DLD1 (cell line): ENCODE results near the gene PARP3.
"Not testable (repeated sequence)": the region's sequence is repeated elsewhere in the genome, so short reads cannot be mapped to it uniquely, and the experiment has no call there.

ENCODE experiments used
- in situ Hi-C: cut with HindIII; loops from 2 replicates; pipeline ENCODE4 v1.10.0; 2017; ENCODE audit warnings: low sequenced_read_pairs

PARP3 gene

DNA sequence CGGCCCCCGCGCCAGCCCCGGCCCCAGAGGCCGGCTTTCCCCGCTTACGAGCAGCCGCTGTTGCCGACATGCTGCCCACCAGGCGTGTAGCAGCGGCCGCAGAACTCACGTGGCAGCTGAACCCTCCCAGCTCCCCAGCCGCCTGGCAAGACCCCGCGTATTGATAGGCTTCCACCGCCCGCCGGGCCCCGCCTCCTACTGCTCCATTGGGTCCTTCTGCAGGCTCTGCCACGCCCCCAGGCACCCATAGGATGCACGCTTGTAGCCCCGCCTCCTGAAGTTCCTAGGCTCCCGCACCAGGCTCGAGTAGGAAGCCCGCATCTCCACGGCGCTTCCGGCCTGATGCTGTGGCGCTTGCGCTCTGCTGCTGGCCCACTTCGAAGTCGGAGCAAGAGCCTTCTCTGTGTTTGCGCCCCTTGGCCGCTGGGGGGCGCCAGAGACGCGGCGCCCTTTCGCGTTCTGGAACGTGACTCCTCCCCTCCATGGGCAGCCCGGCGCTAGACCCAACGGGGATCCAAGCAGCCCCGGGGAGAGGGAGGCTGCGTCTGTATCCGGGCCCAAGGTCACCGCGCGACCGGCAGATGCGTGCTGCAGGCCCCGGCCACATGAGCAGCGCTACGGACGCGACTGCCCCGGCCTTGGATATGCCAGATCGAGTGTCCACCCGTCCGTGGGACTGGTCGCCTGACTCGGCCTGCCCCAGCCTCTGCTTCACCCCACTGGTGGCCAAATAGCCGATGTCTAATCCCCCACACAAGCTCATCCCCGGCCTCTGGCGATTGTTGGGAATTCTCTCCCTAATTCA lies at the start of gene PARP3, which contains the start of gene RRP9:
PARP3 (plus strand) TSS at position 566 of the 805 bp plus-strand sequence. CDS start 993 bp downstream, outside the sequence.
RRP9 (minus strand) TSS at position 107 of the 805 bp plus-strand sequence; CDS start at position 70, 37 bp downstream.
- in situ Hi-C loops = no loop called here

DNA sequence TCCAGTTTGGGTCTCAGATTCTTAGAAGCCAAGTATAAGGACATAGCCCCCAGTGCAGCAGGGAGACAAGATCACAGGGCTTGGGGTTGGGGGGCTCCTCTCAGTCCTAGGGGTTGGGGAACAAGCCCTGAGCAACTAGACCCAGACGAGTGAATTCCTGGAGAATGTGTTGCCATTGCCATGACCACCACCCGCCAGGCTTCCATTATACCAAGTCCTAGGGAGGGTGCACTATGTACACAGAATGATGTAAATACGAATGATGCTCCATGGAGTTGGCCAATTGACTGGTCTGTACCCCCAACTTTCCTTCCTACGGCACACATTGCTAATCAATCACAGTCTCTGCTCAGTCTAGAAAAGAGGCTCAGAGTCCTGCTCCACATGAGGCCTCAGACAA lies 47.8 kb upstream of the PARP3 start:
- in situ Hi-C loops = no loop called here

DNA sequence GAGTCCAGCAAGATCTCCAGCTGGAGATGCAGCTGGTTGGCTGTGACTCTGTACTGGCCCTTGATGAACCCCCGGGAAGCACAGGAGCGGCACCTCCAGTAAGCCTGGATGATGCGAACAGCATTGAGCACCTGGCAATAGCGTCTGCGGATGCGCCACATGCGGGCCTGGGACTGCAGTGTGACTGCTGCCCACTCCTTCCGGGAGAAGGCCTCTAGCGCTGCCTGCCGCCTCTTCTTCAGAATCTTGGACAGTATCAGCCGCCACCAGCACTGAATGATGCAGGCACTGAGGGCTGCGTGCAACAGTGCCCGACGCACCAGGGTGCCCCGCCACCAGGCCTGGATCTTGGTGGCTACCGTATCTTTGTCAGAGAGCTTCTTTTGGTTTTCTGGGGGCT lies 47.2 kb upstream of the PARP3 start:
- in situ Hi-C loops = no loop called here

DNA sequence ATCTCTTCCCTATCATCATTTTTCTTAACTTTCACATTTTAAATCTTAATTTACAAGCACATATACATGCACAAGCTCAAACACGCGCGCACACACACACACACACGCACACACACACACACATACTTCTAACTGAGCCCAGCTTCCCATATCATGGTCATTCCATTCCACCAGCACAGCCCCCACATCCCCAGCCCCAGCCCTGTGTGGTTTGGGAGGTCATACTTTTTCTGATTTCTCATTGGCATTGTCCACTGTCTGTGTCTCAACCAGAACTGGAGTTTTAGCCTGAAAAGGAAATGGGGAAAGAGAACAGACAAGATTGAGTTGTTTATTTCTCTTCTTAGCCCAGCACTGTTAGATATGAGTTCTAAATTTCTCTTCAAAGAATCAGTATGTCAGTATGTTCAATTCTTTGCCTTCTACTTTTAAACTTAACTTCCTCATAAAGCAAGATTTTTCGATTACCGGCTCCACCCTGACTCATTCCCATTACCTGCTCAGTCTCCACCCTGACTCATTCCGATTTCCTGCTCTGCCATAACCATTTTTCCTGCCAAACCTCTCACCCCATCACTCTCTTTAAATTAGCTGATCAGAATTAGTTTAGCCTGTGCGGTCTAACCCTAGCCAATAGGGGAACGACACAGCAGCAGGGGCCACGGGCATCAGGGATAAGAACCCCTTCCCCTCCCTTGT lies 45.4 kb upstream of the PARP3 start:
- in situ Hi-C loops = no loop called here

GRCh38 chr3:51897391-51897790 lies 44.8 kb upstream of the PARP3 start:
- in situ Hi-C loops = no loop called here

DNA sequence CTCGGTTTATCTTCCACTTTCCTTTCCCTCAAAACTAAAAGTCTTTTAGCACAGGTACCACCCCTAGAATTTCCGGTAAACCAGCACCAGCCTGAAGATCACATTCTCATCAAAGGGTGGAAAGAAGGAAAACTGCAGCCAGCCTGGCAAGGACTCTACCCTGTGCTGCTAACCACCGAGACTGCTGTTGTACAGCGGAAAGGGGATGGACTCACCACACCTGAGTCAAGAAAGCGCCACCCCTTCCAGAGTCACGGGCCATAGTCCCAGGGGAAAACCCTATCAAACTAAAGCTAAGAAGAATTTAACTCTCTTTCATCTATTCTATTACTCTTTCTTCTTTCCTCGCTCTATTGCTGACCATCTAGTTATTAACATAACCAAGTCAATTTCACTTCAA lies 42.1 kb upstream of the PARP3 start:
- in situ Hi-C loops = not testable (repeated sequence)

GRCh38 chr3:51902361-51902760 lies 39.8 kb upstream of the PARP3 start:
- in situ Hi-C loops = not testable (repeated sequence)

DNA sequence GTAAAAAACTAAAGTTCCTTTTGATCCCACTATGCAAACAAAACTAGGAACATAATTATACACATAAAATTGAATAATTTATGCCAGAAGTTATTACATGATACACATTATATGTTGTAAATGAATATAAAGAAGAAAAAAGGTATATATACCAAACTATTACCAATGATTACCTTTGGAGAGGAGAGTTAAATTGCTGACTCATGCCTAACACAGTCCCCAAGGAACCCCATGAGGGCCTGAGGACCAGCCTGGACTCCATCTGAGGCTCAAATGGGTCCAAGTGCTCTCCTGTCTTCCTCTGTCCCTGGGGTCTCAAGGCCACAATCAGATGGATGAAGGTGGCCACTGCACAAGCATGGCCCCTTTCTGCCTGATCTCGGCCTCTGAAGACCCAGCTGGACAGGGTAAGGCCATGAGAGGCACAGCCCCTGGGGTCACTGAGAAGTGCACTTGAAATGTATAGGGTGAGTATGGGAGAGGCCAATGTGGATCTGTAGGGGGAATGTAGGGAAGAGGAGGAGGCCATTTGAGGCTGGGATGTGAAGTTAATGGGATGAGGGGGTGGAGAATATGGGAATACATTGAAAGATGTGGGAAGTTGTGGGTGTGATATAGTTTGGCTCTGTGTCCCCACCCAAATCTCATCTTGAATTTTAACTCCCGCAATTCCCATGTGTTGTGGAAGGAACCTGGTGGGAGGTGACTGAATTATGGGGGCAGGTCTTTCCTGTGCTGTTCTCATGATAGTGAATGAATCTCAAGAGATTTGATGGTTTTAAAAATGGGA lies 37.9 kb upstream of the PARP3 start:
- in situ Hi-C loops = no loop called here

- in situ Hi-C loops = no loop called here
Measured at GRCh38 chr3:51908026-51908425, 34.1 kb upstream of the PARP3 start.

DNA sequence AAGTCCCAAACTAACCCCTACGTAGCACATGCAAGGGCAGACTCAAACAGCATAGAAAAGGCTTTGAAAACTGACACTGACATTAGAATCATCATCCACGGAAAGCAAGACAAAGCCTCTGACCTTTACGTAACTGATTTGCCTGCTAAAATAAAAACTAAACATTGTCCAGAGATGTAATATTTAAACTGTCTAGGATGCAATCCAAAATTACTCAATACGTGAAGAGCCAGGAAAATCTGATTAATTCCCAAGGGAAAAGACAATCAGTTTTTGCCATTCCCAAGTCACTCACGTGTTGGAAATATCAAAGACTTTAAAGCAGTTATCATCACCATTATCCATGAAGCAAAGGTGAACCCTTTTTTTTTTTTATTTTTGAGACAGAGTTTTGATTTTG lies 25.7 kb upstream of the PARP3 start:
- in situ Hi-C loops = no loop called here

DNA sequence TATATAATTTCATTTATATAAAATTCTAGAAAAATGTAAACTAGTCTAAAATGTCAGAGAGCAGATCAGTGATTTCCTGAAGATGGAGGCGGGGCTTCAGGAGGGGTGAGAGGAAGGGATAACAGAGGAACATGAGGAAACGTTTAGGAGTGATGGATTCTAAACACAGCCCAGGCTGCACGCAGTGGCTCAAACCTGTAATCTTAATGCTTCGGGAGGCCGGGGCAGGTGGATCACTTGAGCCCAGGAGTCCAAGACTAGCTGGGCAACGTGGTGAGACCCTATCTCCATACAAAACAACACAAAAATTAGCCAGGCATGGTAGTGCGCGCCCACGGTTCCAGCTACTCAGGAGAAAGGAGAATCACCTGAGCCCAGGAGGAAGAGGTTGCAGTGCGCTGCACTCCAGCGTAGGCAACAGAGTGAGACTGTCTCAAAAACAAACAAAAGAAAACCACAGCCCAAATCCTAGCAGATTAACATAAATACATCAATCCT lies 21.0 kb upstream of the PARP3 start:
- in situ Hi-C loops = no loop called here

DNA sequence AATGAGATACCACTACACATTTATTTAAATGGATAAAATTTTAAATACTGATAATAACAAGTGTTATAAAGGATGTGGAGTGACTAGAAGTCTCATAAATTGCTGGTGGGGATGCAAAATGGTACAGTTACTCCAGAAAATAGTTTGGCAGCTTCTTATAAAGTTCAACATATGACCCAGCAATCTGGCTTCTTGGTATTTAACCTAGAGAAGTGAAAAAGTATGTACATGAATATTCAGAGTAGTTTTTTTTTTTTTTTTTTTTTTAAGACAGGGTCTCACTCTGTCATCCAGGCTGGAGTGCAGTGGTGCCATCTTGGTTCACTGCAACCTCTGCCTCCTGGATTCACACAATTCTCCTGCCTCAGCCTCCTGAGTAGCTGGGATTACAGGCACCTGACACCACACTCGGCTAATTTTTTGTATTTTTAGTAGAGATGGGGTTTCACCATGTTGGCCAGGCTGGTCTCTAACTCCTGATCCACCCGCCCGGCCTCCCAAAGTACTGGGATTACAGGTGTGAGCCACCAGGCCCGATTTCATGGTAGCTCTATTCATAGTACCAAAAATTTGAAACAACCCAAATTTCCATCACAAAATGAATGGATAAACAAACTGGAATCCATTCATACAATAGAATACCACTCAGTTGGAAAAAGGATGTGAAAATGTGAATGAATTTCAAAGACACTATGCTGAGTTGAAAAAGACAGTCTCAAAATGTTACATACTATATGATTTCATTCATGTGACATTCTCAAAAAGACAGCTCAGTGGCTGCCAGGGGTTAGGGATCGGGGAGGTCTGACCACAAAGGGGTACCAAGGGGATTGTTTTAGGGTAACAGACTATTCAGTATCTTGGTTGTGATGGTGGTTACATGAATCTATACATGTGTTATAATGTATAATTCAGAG lies 14.8 kb upstream of the PARP3 start:
- in situ Hi-C loops = no loop called here

DNA sequence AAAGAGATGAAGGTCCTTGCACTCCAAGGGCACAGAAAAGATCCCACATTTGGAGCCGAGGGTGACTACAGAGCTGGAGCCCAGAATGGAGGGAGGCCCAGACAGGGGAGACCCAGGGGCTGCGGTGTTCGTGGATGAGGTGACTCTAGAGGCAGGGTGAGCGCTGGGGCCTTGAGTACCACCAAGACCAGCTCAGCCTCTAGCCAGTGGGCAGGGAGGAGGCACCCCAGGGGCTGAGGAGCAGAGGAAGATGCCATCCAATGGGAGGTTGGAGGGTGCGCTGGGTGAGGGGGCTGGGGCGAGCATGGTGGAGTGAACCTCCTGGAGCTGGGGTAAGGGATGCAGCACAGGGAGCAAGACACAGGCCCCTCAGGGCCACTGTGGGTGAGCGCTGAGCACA lies 13.7 kb upstream of the PARP3 start:
- in situ Hi-C loops = no loop called here

GRCh38 chr3:51928981-51929380 lies 13.2 kb upstream of the PARP3 start:
- in situ Hi-C loops = not testable (repeated sequence)

DNA sequence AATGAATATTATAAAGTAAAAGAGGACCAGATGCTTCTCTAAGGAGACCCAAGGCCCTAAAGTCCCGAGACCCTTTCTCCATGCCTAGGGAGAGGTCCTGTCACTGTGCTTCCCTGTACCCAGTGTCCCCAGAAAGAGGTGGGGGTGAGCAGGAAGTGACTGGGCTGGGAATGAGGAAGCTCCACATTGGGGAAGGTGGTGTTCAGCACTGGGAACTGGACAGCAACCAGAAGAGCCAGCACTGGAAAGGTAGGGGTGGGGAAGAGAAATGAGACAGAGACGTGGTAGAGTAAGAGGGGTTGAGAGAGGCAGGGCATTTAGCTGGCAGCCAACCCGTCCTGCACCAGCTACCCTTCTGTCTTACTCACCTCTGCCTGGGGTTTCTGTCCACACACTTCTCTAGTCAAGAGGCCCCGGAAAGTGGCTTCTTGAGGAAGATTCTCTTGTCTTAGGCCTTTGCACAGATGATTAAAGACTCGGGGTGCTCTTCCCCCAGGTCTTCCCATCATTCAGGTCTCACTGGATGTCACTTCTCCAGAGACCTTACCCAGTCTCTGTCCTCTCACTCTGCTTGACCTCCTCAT lies 12.7 kb upstream of the PARP3 start:
- in situ Hi-C loops = no loop called here

GRCh38 chr3:51930439-51930838 lies 11.7 kb upstream of the PARP3 start:
- in situ Hi-C loops = no loop called here

DNA sequence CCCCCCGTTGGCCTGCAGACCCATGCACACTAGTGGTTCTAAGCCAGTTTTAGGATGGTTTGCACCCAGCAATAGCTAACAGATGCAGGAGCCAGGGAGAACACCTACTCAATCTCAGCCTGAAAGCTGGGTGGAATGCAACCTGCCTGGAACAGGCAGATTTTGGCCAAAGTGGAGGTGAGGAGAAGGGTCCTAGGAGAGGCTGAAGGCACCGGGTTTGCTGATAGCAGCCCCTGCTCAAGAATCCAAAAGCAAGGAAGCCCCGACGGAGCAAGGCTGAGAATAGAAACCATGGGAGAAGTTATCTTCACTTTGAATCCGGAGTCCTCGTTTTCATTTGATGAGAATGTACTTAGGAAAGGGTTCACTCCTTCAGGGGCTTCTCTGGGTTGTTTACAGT lies 10.4 kb upstream of the PARP3 start:
- in situ Hi-C loops = no loop called here

DNA sequence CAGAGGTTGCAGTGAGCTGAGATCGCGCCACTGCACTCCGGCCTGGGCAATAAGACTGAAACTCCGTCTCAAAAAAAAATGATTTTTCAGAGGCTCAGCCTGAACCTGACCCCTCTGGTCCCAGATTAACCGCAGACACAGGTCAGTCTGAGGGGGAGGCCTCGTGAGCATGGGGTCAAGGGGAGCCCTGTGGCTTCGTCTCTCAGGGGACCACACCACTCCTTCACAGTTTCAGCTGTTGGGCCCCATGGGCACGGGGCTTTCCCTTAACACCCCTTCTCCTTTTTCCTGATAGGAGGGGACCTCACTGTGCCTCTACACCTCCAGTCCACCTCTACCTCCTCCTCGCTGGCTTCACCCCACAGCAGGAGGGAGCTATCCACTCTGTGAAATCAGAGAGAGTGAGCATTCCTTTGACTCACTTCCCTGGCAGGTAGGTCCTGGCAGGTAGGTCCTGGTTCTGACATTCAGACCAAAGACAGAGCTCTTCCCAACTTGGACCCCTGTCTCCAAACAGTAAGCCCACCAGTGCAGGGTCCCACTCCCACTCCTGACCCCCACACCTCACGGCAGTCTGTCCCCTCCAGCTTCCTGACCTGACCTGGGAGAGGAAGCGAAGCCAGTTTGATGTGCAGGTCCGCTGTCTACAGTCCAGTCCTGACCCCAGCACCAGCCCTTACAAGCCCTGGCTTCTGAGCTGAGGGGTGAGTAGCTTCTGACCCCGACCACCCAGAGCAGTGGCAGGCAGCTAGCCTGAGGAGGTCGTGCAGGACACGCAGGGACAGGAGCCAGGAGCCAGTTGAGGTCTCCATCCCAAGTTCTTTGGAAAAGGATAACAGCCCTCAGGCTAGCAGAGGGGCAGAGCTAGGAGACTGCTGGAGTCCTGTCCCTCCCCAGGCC lies 9.4 kb upstream of the PARP3 start:
- in situ Hi-C loops = no loop called here
